SK-N-SH (cell line): Measurements from ENCODE around the gene DCLRE1B. TPM values are rescaled to one million over a fixed set of nuclear protein-coding genes. Genes with fewer than 3 reads are reported as not detected.

Experiments used
- CTCF ChIA-PET: fragments of 300-600, 350-600 bp; formaldehyde crosslinking; extraction: SDS; loops from one replicate; lab custom pipeline; 2021; lab: Yijun Ruan, JAX
- POLR2A ChIA-PET: fragments of 350-600 bp; sonication (Branson Sonifier 250); formaldehyde crosslinking; extraction: SDS; loops from one replicate; lab custom pipeline; 2020; ENCODE audit warnings: antibody characterized with exemption, inconsistent platforms; lab: Yijun Ruan, JAX
- DNase-seq: peaks from one replicate; pipeline ENCODE4 v3.0.0; 2012
- H2AFZ ChIP-seq: fragments of 200-600 bp; sonication (generic); 2 replicates; pipeline ENCODE4 v1.8.1; 2016; ENCODE audit warnings: antibody characterized with exemption, mild to moderate bottlenecking, low read depth
- H3F3A ChIP-seq: fragments of 200-600 bp; sonication (generic); replicated peaks from 2 replicates; pipeline ENCODE3; 2016; ENCODE audit warnings: antibody characterized with exemption, mild to moderate bottlenecking; ENCODE audit not compliant: insufficient read depth
- H3K27ac ChIP-seq, 2 experiments: fragments of 200-500 bp in 1 of 2; fragments of 200-600 bp in 1 of 2; sonication (Bioruptor generic) in 1 of 2; sonication (generic), shearing (Covaris generic) in 1 of 2; 2 replicates each; pipeline versions ENCODE4 v1.5.1 to v1.6.1; 2014 to 2016; ENCODE audit warnings: low read depth in 2 of 2, inconsistent platforms in 1 of 2, low read length in 1 of 2, mild to moderate bottlenecking in 1 of 2, mixed read lengths in 1 of 2
- H3K27me3 ChIP-seq: fragments of 200-600 bp; sonication (generic), shearing (Covaris generic); 2 replicates; pipeline ENCODE4 v1.6.1; 2016; ENCODE audit warnings: mixed run types; ENCODE audit not compliant: insufficient read depth
- H3K36me3 ChIP-seq, 2 experiments: fragments of 200-500 bp in 1 of 2; fragments of 200-600 bp in 1 of 2; sonication (Bioruptor generic) in 1 of 2; sonication (generic) in 1 of 2; replicated peaks in 1 of 2; 2 replicates each; pipeline versions ENCODE3 to v1.5.1; 2014 to 2016; ENCODE audit warnings: low read length in 1 of 2, mild to moderate bottlenecking in 1 of 2; ENCODE audit not compliant: insufficient read depth in 2 of 2, control insufficient read depth in 1 of 2
- H3K4me1 ChIP-seq, 2 experiments: fragments of 200-500 bp in 1 of 2; fragments of 200-600 bp in 1 of 2; sonication (Bioruptor generic) in 1 of 2; sonication (generic), shearing (Covaris generic) in 1 of 2; 2 replicates each; pipeline versions ENCODE4 v1.5.1 to v1.6.1; 2014 to 2016; ENCODE audit warnings: low read depth in 1 of 2, low read length in 1 of 2, mixed run types in 1 of 2; ENCODE audit not compliant: insufficient read depth in 2 of 2, control insufficient read depth in 1 of 2
- H3K4me2 ChIP-seq: fragments of 200-600 bp; sonication (generic), shearing (Covaris generic); 2 replicates; pipeline ENCODE4 v1.6.1; 2017; ENCODE audit warnings: mixed run types
- H3K4me3 ChIP-seq, 2 experiments: fragments of 200-500 bp in 1 of 2; fragments of 200-600 bp in 1 of 2; sonication (Bioruptor generic) in 1 of 2; sonication (generic), shearing (Covaris generic) in 1 of 2; 2 replicates each; pipeline versions ENCODE4 v1.5.1 to v1.8.1; 2014 to 2016; ENCODE audit warnings: low read depth in 2 of 2, inconsistent platforms in 1 of 2, low read length in 1 of 2, mild to moderate bottlenecking in 1 of 2, mixed read lengths in 1 of 2, moderate library complexity in 1 of 2
- H3K79me2 ChIP-seq: fragments of 200-600 bp; sonication (generic); 2 replicates; pipeline ENCODE4 v1.8.1; 2017; ENCODE audit warnings: mild to moderate bottlenecking; ENCODE audit not compliant: insufficient read depth
- H3K9ac ChIP-seq: fragments of 200-600 bp; sonication (generic); 2 replicates; pipeline ENCODE4 v1.6.1; 2017; ENCODE audit warnings: mixed run types
- H3K9me2 ChIP-seq: fragments of 200-600 bp; sonication (generic); 2 replicates; pipeline ENCODE4 v1.6.1; 2017; ENCODE audit warnings: mixed run types
- H3K9me3 ChIP-seq: fragments of 200-600 bp; sonication (generic); 2 replicates; pipeline ENCODE4 v1.6.1; 2017; ENCODE audit warnings: mixed run types, mild to moderate bottlenecking, moderate library complexity
- H4K20me1 ChIP-seq: fragments of 200-600 bp; sonication (generic); 2 replicates; pipeline ENCODE4 v1.6.1; 2017; ENCODE audit warnings: mild to moderate bottlenecking, mixed run types; ENCODE audit not compliant: insufficient read depth
- FOSL2 ChIP-seq: IDR thresholded peaks from 2 replicates; pipeline ENCODE4 v1.4.0; 2012; ENCODE audit warnings: low read depth, mild to moderate bottlenecking, moderate library complexity, borderline replicate concordance
- GATA2 ChIP-seq: sonication (generic); formaldehyde crosslinking; IDR thresholded peaks from 2 replicates; pipeline ENCODE4 v1.5.0; 2020; ENCODE audit warnings: mild to moderate bottlenecking, missing genetic modification reagents
- MXI1 ChIP-seq: IDR thresholded peaks from 2 replicates; pipeline ENCODE4 v1.6.1; 2012; ENCODE audit warnings: mild to moderate bottlenecking, low read depth, low read length, improper control_type of control experiment
- NRF1 ChIP-seq: IDR thresholded peaks from 2 replicates; pipeline ENCODE4 v1.6.1; 2012; ENCODE audit warnings: low read depth, mild to moderate bottlenecking, low read length
- POLR2AphosphoS5 ChIP-seq: IDR thresholded peaks from 2 replicates; pipeline ENCODE4 v1.6.1; 2012; ENCODE audit warnings: low read depth, low read length
- RAD21 ChIP-seq: IDR thresholded peaks from 2 replicates; pipeline ENCODE4 v1.6.1; 2012; ENCODE audit warnings: mild to moderate bottlenecking, low read length
- RXRA ChIP-seq: IDR thresholded peaks from 2 replicates; pipeline ENCODE4 v1.4.0; 2012; ENCODE audit warnings: low read depth, mild to moderate bottlenecking, borderline replicate concordance
- WGBS: methylation state at CpG from one replicate; pipeline ENCODE4 v1.1.6; 2017; ENCODE audit warnings: low lambda C conversion rate; 5-methylcytosine and 5-hydroxymethylcytosine counted together
- polyA plus RNA-seq, 3 experiments: library from polyadenylated mRNA; depleted of rRNA; stranded (reverse); fragments of >200 nt; gene quantifications; 2 replicates each; pipeline ENCODE4 v1.2.3, GENCODE V29; 2012
- TF ChIP-seq, protein P1 (sequence below): fragments of 150-350 bp; IDR thresholded peaks from 2 replicates; pipeline ENCODE4 v1.6.1; 2016; ENCODE audit warnings: mild to moderate bottlenecking, low read depth, low read length
- TF ChIP-seq, protein P2 (sequence below): IDR thresholded peaks from 2 replicates; pipeline ENCODE4 v1.4.0; 2012; ENCODE audit warnings: low read depth, borderline replicate concordance

Gene DCLRE1B
- polyA plus RNA-seq, 1 of the 3 experiments (the other 2 are of a cell fraction) = 3.0 TPM

DNA sequence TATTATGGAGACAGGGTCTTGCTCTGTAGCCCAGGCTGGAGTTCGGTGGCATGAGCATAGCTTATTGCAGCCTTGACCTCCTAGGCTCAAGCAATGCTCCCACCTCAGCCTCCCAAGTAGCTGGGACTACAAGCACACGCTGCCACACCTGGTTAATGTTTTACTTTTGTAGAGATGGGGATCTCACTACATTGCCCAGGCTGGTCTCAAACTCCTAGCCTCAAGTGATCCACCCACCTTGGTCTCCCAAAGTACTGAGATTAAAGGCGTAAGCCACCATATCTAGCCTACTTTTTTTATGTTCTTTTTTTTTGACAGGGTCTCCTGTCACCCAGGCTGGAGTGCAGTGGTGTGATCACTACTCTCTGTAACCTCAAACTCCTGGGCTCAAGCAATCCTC is 11.9 kb upstream of the DCLRE1B start:
- Histone ChIP-seq H3K27ac (no peak overlapping the region), H3K9me2 (no peaks in the 10 kb centered on the region), H3K4me1 (peaks cover 0 to 6% of the 10 kb centered on the region in 2 experiments; a peak in 1 of 4 replicates), H3F3A (peaks cover 16% of the 10 kb centered on the region), H3K36me3 (peaks cover 23 to 26% of the 10 kb centered on the region in 2 experiments), H3K9ac (no peak overlapping the region), H3K4me3 (no peak overlapping the region), H4K20me1 (no peaks in the 10 kb centered on the region), H3K27me3 (no peaks in the 10 kb centered on the region), H3K4me2 (no peak overlapping the region), H3K79me2 (no peaks in the 10 kb centered on the region; the same call in 1 of the 2 replicates), H2AFZ (no peak overlapping the region), H3K9me3 (no peaks in the 10 kb centered on the region)
- ChIA-PET CTCF (interaction anchor here (0.7 to 1.2 kb wide), 3 partner anchors 13 to 821 kb away, joined by 3 read pairs; partner anchors contain the start of gene LRIG2), POLR2A (interaction anchor here (1.0 kb wide), 1 partner anchor 11 kb away, joined by 3 read pairs; no protein-coding TSS in a partner anchor)
- TF ChIP-seq FOSL2 (no peak), GATA2 (no peak), POLR2AphosphoS5 (no peak), RXRA (no peak), NRF1 (no peak), MXI1 (no peak)
- TF ChIP-seq, protein P1, sequence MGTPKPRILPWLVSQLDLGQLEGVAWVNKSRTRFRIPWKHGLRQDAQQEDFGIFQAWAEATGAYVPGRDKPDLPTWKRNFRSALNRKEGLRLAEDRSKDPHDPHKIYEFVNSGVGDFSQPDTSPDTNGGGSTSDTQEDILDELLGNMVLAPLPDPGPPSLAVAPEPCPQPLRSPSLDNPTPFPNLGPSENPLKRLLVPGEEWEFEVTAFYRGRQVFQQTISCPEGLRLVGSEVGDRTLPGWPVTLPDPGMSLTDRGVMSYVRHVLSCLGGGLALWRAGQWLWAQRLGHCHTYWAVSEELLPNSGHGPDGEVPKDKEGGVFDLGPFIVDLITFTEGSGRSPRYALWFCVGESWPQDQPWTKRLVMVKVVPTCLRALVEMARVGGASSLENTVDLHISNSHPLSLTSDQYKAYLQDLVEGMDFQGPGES = no peak
- 95% methylated on average over 3 of the region's 3 CpGs for WGBS
- no peak for DNase-seq

DNA sequence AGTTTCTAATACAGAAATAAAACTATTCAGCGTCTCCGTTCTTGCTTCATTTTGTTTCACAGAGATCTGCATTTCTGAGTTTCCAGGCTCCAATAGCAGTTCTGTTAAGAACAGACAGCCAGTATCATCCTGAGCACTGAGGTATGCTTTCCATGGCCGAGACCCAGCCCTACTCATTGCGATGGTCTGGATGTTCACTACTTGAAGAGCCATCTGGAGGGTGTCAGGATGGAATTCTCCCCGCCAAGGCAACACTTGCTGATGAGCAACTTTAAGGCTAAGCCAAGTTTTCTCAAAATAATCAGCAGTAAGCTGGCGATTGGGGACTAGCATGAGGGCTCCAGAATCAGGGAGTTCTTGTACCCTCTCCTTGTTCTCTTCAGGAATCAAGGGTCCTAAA is 10.0 kb upstream of the DCLRE1B start:
- H3K9me2 ChIP-seq = no peaks in the 10 kb centered on the region
- no peak overlapping the region for H2AFZ ChIP-seq
- POLR2A ChIA-PET = no interaction called here
- H3K79me2 ChIP-seq = no peaks in the 10 kb centered on the region; the same call in 1 of the 2 replicates
- TF ChIP-seq RAD21 = no peak
- TF ChIP-seq, protein P2, sequence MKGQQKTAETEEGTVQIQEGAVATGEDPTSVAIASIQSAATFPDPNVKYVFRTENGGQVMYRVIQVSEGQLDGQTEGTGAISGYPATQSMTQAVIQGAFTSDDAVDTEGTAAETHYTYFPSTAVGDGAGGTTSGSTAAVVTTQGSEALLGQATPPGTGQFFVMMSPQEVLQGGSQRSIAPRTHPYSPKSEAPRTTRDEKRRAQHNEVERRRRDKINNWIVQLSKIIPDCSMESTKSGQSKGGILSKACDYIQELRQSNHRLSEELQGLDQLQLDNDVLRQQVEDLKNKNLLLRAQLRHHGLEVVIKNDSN = no peak
- TF ChIP-seq, protein P1 = no peak
- H3F3A ChIP-seq = peaks cover 16% of the 10 kb centered on the region
- 92% methylated on average over 6 of the region's 6 CpGs for WGBS
- H3K4me2 ChIP-seq = no peak overlapping the region
- H3K9me3 ChIP-seq = no peaks in the 10 kb centered on the region
- CTCF ChIA-PET = no interaction called here
- H3K27me3 ChIP-seq = no peaks in the 10 kb centered on the region
- H3K4me3 ChIP-seq = no peak overlapping the region
- H3K4me1 ChIP-seq = peaks cover 0 to 6% of the 10 kb centered on the region in 2 experiments; a peak in 1 of 4 replicates
- H4K20me1 ChIP-seq = no peaks in the 10 kb centered on the region
- DNase-seq = no peak
- no peak overlapping the region; a peak in 1 of 4 replicates for H3K27ac ChIP-seq
- no peak overlapping the region for H3K9ac ChIP-seq
- H3K36me3 ChIP-seq = peaks cover 37 to 41% of the 10 kb centered on the region in 2 experiments
